ENCODE measurements around the gene HLA-B. TPM values are rescaled to one million over a fixed set of nuclear protein-coding genes. Genes with fewer than 3 reads are reported as not detected.
A peak's percentile ranks its signal among the peaks of the same experiment; 100 is the strongest.

Gene HLA-B
- total RNA-seq, 4 donors from 2014 or later, result 995 to 1,612 (median 1,279) TPM

GRCh38 chr6:31368461-31368860 is 11.5 kb upstream of the HLA-B start:
- H3K4me3 ChIP-seq, result no peak overlapping the region
- no peak for DNase-seq (ENCODE audit: low spot score in 2 of 2)
- H3K27ac ChIP-seq, result no peak overlapping the region
- peaks cover 4% of the 10 kb centered on the region for H3K4me1 ChIP-seq
- peaks cover 27% of the 10 kb centered on the region for H3K27me3 ChIP-seq
- WGBS, result 81% methylated on average over 2 of the region's 2 CpGs
- no peak for TF ChIP-seq EP300 (IDR thresholded peaks at IDR 0.05)
- TF ChIP-seq POLR2A (IDR thresholded peaks at IDR 0.05), result no peak
- TF ChIP-seq POLR2AphosphoS5 (IDR thresholded peaks at IDR 0.05), result no peak
- no peak for TF ChIP-seq CTCF (IDR thresholded peaks at IDR 0.05)
- no peaks in the 10 kb centered on the region for H3K36me3 ChIP-seq
- peaks cover 4% of the 10 kb centered on the region for H3K9me3 ChIP-seq

- Histone ChIP-seq H3K36me3 (no peaks in the 10 kb centered on the region), H3K27ac (no peak overlapping the region), H3K4me1 (peaks cover 4% of the 10 kb centered on the region), H3K9me3 (no peaks in the 10 kb centered on the region), H3K4me3 (peak overlapping the region; percentile 38), H3K27me3 (peaks cover 31% of the 10 kb centered on the region)
- TF ChIP-seq POLR2AphosphoS5 (IDR thresholded peaks at IDR 0.05) (peak in 2 of 3 donors; percentile 58 to 65), CTCF (IDR thresholded peaks at IDR 0.05) (peak; percentile 88 to 91), EP300 (IDR thresholded peaks at IDR 0.05) (no peak)
- DNase-seq (ENCODE audit: low spot score in 2 of 2), result peak; percentile 90 to 91
- WGBS, result 8% methylated on average over 30 of the region's 30 CpGs
Measured at GRCh38 chr6:31366693-31367470, 9.9 kb upstream of the HLA-B start.

- H3K9me3 ChIP-seq, result no peaks in the 10 kb centered on the region
- H3K36me3 ChIP-seq, result no peaks in the 10 kb centered on the region
- H3K27ac ChIP-seq, result no peak overlapping the region
- H3K4me3 ChIP-seq, result no peak overlapping the region
- 78% methylated on average over 5 of the region's 5 CpGs for WGBS
- DNase-seq (ENCODE audit: low spot score in 2 of 2), result no peak
- TF ChIP-seq CTCF (IDR thresholded peaks at IDR 0.05) (no peak), POLR2AphosphoS5 (IDR thresholded peaks at IDR 0.05) (no peak), POLR2A (IDR thresholded peaks at IDR 0.05) (no peak), EP300 (IDR thresholded peaks at IDR 0.05) (no peak)
- H3K27me3 ChIP-seq, result peaks cover 32% of the 10 kb centered on the region
- peaks cover 4% of the 10 kb centered on the region for H3K4me1 ChIP-seq
Measured at GRCh38 chr6:31365864-31366263, 8.9 kb upstream of the HLA-B start.

GRCh38 chr6:31363811-31364210 is 6.8 kb upstream of the HLA-B start:
- Histone ChIP-seq H3K27me3 (peaks cover 21% of the 10 kb centered on the region), H3K9me3 (no peaks in the 10 kb centered on the region), H3K4me3 (no peak overlapping the region), H3K4me1 (peaks cover 4% of the 10 kb centered on the region), H3K27ac (no peak overlapping the region), H3K36me3 (no peaks in the 10 kb centered on the region)
- TF ChIP-seq POLR2A (IDR thresholded peaks at IDR 0.05) (no peak), EP300 (IDR thresholded peaks at IDR 0.05) (no peak)
- DNase-seq (ENCODE audit: low spot score in 2 of 2), result no peak

- no peaks in the 10 kb centered on the region for H3K9me3 ChIP-seq
- H3K36me3 ChIP-seq, result no peaks in the 10 kb centered on the region
- H3K4me1 ChIP-seq, result peaks cover 4% of the 10 kb centered on the region
- no peak overlapping the region for H3K27ac ChIP-seq
- TF ChIP-seq CTCF (IDR thresholded peaks at IDR 0.05) (no peak), EP300 (IDR thresholded peaks at IDR 0.05) (no peak), POLR2AphosphoS5 (IDR thresholded peaks at IDR 0.05) (no peak), POLR2A (IDR thresholded peaks at IDR 0.05) (no peak)
- peaks cover 19% of the 10 kb centered on the region for H3K27me3 ChIP-seq
- DNase-seq (ENCODE audit: low spot score in 2 of 2), result no peak
- WGBS, result 42% methylated on average over 5 of the region's 5 CpGs
- no peak overlapping the region for H3K4me3 ChIP-seq
Measured at GRCh38 chr6:31362751-31363150, 5.8 kb upstream of the HLA-B start.

All from suprapubic skin (tissue), 4 donors.